Stimulated activated CD4-positive, alpha-beta T cell treated with anti-CD3 and anti-CD28 coated beads, TNF-alpha, amount 100 ng/mL, for 1 hour (primary cell): ENCODE data around the gene FADS3.

Experiments used
- DNase-seq, 3 donors: peaks; one replicate each; pipeline ENCODE4 v3.0.0-alpha.2; 2020; ENCODE audit warnings: low read depth in 3 of 3, low spot score in 1 of 3

FADS3 gene

GRCh38 chr11:61839742-61840141 lies 51.6 kb downstream of the FADS3 start:
- DNase-seq = no peak

GRCh38 chr11:61838921-61839320 lies 52.4 kb downstream of the FADS3 start:
- DNase-seq = no peak

GRCh38 chr11:61838501-61838900 lies 52.8 kb downstream of the FADS3 start:
- no peak for DNase-seq

DNA sequence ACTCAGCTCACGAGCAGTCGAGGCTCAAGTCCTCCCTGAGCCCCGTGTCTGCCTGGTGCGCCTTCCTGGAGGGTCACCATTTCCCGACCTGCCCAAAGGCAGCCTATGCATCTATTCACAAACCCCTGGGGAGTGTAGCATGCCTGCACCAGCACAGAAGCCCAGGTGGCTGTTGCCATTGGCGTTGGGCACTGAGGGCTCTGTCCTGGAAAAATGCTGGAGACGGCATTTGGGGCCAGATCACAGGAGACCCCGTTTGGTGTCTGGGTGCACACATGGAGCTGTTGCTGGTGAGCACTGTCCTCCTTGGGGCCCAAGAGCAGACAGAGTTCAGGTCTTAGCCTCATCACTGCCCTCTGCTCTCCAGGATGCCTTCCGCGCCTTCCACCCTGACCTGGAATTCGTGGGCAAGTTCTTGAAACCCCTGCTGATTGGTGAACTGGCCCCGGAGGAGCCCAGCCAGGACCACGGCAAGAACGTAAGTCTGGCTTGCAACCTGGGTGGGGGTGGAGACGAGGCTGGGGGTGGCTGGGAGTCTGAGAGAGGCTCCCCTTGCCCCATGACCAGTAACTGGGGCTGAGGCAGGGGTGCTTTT lies 53.8 kb downstream of the FADS3 start:
- no peak for DNase-seq

- DNase-seq = no peak
Observed at GRCh38 chr11:61836193-61836592, 55.2 kb downstream of the FADS3 start.

- no peak for DNase-seq
Observed at GRCh38 chr11:61834278-61835048, 56.9 kb downstream of the FADS3 start.

DNA sequence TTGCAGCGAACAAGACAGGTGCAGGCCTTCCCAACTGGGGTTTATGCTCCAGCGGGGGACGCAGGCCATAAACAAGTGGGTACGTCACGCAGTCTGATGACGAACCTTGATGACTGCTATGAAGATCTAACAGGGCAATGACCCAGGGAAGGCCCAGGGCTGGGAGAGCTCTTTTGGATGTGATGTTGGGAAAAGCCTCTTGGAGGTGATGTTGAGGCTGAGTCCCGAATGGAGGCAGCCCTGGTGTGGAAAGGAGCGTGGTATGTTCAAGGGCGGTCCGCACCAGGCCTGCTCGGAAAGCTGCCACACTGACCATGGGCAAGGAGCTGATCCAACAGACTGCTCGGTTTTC lies 57.4 kb downstream of the FADS3 start:
- no peak for DNase-seq

DNA sequence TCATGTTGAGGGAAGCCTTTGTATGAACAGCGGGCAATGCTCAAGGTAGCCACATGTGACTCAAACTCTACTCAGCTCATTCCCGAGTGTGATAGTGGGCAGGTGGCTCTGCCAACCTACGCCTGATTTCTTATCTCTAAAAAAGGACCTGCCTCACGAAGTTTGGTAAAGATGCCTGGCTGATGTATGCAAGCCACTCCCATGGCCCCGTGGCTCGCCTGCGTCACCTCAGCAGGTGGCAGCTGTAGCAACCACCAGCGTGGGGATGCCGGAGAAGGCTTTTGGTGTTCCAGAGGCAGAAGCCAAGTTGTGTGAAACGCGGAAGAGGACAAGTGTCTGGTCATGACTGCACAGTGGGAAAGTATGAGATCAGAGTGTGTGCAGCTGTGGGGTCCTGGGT lies 57.9 kb downstream of the FADS3 start:
- DNase-seq = no peak

- DNase-seq = no peak
Observed at GRCh38 chr11:61832754-61833153, 58.6 kb downstream of the FADS3 start.

GRCh38 chr11:61832207-61832606 lies 59.1 kb downstream of the FADS3 start:
- DNase-seq = no peak

DNA sequence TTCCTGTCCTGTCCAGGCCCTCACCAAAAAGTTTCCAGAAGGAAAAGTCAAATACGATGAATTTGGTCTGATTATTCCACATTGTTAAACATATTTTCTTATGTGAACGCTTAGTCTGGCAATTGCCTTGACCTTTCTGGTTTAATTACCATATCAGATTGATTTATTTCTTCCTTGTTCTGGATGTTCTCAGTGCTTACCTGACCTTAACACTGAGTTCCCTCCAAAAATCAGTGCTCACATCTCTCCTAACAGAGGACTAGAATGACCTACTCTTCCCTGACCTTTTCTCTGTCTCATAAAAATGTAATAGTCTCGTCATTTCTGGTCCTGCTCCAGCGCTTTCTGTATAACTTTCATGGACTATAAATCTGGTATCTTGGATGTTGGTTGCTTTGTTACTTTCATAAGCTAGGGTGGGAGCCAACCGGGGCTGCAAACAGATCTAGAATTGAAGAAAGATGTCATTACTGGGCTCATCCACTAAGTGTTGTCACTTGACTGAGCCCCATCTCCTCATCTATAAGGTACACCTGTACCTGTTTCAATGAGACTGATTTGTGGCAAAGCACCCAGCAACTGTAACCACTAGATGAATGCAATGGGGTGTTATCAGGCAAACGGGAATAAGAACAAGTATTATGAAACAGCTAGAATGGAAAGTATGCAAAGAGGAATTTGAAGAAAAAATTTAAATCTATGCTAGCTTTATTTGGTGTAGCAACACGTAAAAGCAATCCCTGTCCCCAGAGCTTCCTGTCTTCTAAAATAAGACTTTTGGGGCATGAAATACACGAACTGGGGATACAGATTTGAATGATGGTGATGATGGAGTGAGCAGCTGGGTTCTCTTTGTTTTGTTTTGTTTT lies 60.9 kb downstream of the FADS3 start:
- no peak for DNase-seq

GRCh38 chr11:61829806-61830205 lies 61.5 kb downstream of the FADS3 start:
- DNase-seq = no peak

DNA sequence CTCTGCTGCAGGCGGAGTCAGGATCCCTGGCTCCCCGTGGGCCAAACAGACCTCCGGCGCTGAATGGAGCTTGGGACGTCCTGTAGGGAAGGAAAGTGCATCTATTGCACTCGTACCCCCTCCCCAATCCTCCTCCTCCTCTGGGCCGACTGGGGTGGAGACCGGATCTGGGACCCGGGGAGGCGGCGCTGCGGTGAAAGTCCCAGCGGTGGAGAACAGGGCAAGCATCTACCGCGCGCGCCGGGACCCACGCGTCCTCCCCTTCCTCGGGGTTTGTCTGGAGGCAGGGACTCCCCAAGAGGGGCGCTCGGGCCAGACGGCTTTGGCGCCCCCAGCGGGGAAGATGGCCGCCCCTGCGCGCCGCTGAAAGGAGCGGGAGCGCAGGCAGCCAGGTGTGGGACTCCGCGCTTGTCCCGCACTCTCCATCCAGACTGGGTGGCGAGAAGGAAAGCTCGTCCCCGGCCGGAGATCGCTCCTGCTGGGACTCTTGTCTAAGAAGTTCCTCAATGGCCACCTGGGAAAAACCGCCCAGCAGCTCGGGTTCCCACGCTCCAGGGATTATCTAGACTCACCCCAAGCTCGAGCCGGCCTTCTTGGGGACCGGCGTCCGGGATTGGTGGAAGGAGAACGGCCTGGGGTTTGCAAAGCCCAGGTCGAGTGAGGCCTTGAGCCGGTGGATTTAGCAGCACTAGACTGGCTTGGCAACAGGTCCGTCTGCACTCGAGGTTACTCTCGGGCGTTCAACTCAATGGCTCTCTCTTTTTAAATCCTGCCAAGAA lies 62.5 kb downstream of the FADS3 start:
- DNase-seq = no peak

DNA sequence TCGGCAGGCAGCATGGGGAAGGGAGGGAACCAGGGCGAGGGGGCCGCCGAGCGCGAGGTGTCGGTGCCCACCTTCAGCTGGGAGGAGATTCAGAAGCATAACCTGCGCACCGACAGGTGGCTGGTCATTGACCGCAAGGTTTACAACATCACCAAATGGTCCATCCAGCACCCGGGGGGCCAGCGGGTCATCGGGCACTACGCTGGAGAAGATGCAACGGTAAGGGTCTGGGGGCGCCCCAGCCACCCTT lies 63.0 kb downstream of the FADS3 start:
- no peak for DNase-seq

- peak in 2 of 3 donors; percentile 26 to 43 for DNase-seq
Observed at GRCh38 chr11:61827571-61828378, 63.6 kb downstream of the FADS3 start, which contains the start of gene FADS2. FADS2 (plus strand) TSS chr11:61828300; CDS start chr11:61828391, 91 bp downstream.

DNA sequence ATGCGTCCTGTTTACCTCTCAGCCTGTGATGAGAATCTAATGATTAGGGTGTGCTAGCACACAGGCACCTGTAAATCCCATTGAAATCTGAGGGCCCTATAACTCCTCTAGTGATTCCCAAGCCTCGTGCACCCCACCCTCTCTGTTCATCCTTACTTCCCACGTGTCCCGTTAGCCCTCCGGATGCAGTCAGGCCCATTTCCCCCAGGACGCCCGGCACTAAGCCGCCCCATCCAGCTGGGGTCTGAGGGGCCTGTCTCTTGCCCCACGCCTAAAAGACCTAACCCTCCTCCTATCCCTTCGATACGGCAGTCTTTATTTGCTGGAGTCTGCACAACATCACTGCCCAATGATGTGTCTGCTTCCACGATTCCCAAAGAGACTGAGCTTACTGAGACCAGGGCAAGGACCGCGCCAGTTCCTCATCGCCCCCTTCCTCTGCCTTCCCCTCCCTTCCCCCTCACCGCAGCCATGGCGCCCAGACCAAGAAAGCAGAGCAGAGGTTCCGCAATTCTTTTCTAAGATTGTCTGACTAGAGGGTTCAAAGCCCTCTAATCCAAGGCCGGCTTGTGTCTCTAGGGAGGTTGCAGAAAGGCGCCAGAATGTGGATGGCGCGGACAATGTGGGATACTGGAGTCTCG lies 64.3 kb downstream of the FADS3 start:
- DNase-seq = no peak
